Measurements from ENCODE around the gene PMEL.
A peak's percentile ranks its signal among the peaks of the same experiment; 100 is the strongest.
"Not testable (repeated sequence)": the region's sequence is repeated elsewhere in the genome, so short reads cannot be mapped to it uniquely, and the experiment has no call there.

PMEL gene

DNA sequence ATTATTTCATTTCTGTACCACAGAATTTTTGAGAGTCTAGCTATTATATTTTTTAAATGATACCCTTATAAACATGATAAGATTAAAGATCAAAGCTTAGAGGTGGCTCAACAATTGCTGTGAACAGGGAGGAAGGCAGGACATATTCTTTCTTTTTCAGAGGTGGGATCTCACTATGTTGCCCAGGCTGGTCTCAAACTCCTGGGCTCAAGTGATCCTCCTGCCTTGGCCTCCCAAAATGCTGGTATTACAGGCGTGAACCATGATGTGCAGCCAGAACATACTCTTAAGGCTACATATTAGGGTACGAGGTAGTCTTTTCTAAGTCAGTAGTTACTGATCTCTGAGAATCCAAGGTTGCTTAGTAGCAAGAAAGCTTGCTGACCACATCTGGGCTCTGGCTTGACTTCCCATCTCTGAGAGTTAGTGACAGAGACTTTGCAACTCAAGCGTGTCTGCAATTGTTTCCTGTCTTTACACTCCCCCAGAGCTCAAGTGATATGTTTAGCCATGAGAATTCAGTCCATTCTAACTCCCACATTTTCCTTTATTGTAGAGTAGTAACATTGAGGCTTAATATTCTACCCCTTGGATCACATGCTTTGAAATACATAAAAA lies 16.6 kb upstream of the PMEL start:
- DNase-seq, result no peak

DNA sequence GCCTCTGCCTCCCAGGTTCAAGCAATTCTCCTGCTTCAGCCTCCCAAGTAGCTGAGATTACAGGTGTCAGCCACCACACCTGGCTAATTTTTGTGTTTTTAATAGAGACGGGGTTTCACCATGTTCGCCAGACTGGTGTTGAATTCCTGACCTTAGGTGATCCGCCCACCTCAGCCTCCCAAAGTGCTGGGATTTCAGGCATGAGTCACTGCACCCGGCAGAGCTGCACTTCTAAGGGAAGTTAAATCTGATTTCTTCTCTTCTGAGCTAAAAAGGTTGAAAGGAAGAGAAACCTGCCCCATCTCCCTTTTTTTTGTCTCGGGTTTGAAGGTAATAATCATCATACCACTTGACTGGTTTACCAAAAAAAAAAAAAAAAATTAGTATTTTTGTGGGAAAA lies 16.0 kb upstream of the PMEL start:
- not testable (repeated sequence) for DNase-seq

DNA sequence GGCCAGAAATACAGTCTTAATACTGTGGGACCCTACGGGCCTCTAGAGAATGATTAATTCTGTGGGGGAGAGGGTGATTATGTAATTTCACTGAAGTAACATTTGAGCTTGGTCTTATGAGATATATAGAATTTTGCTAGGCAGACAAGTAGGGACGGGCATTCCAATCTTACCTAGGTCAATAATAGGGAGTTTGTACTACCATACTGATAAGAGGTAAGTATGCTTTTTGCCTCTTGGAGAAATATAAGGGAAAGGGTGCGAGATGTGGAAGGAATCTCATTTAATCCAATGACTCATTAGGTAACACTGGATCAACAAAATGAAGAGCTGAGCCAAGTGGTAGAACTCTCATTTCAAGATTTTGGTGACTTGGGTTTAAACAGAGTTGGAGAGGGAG lies 13.2 kb upstream of the PMEL start:
- DNase-seq, result no peak

DNA sequence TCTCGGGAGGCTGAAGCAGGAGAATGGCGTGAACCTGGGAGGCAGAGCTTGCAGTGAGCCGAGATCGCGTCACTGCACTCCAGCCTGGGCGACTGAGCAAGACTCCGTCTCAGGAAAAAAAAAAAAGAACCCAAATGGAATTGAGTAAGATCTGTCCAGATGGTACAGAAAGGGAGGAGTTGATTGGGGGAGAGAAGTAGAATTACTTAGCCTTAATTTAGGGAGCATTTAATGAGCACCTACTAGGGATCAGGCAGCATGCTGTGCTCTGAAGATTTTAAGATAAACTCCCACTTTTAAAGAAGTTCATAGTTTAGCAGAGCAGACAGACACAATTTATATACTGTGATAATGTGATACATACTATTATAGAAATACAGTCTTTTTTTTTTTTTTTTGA lies 12.6 kb upstream of the PMEL start:
- DNase-seq, result no peak

DNA sequence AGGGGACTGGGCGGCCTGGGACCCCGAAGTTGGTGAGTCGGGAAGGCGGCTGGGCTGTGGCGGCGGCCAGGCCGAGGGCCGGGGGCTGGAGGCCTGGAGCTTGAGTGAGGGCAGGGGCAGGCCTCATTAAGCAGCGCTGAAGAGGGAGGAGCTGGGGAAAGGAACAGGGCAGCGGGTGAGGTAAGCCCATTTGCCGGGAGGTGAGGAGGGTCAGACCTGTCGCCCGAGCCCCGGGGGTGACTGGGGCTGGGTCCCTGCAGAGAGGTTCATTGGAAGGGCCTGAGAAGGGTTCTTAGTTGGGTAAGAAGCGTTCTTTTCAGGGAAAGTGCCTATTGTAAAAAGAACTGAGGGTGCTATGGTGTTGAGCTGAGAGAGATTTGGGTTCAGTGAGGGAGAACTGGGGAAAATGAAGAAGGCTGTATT lies 8.5 kb upstream of the PMEL start:
- DNase-seq, result no peak

DNA sequence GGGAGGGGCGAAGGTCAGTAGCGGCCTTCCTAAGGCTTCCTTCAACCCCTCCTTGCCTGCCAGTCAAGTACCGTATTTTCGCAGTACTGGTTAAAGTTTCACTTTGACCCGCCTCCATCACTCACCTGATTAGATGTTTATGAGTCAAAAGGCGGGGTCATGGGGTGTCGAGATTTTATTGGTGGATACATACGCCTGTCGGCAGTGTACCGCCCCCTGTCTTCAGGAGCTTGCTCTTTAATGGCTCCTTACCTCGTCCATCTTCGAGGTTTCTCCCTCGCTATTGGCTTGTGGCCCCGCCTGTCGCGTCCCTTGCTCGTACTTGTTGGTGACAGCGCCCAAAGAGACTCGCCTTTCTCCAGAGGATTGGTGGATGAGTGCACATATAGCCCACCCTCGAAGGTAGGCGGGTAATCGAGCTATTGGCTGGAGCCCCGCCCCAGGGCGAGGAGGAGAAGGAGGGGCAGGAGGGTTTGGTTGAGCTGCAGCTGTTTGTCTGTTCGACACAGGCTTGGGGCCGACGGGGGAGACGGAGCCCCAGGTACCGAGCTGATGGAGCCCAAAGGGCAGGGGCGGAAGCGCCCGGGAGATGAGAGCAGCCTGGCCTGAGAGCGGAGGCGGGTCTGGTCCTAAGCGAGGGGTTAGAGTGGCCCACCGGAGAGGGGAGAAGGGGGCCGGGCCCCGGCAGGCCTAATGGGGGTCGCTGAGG lies 7.9 kb upstream of the PMEL start, which contains the start of gene RAB5B:
TSS of gene RAB5B (plus strand) at position 480 of the 709 bp plus-strand sequence. CDS start 12,883 bp downstream, outside the sequence.
- DNase-seq, result peak; percentile 85

DNA sequence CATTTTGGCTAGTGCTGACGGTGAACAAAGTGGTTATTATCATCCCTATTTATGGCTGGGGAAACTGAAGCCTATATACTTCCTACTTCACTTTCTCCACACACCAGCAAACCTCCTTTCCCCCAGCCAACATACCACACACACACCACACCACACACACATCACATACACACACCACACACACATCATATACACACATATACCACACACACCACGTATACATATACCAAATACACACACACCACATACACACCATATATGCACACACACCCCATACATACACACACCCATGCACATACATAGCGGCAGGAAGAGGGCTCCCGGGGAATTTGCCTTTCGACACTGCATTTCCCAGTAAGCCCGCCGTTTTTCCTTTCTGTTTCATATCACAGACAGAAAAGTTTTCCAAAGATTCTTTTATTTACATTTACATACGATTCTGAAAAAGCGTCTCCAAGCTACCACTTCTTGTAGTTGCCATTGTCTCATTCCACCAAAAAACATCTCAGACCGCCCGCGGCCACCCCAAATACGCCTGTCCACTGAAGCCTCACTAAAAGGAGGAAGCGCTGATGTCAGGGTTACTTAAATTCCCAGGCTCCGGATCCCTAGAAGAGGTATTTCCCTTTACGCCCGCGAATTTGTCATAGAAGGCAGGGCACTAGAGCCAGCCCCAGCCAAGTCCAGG lies 7.2 kb upstream of the PMEL start:
- DNase-seq, result no peak

DNA sequence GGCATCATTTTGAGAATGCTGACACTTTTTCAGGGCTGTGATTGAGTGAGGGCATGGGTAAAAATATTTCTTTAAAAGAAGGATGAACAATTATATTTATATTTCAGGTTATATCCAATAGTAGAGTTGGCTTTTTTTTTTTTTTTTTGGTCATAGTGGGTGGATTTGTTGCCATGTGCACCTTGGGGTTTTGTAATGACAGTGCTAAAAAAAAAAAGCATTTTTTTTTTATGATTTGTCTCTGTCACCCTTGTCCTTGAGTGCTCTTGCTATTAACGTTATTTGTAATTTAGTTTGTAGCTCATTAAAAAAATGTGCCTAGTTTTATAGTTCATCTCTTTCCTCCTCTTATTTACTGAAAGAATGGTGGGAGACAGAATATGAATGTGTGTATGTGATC lies 6.6 kb upstream of the PMEL start:
- no peak for DNase-seq

DNA sequence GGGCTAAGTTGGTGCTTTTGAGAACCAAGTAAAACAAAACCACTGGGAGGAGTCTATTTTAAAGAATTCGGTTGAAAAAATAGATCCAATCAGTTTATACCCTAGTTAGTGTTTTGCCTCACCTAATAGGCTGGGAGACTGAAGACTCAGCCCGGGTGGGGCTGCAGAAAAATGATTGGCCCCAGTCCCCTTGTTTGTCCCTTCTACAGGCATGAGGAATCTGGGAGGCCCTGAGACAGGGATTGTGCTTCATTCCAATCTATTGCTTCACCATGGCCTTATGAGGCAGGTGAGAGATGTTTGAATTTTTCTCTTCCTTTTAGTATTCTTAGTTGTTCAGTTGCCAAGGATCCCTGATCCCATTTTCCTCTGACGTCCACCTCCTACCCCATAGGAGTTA lies 6.2 kb upstream of the PMEL start:
- no peak for DNase-seq

DNA sequence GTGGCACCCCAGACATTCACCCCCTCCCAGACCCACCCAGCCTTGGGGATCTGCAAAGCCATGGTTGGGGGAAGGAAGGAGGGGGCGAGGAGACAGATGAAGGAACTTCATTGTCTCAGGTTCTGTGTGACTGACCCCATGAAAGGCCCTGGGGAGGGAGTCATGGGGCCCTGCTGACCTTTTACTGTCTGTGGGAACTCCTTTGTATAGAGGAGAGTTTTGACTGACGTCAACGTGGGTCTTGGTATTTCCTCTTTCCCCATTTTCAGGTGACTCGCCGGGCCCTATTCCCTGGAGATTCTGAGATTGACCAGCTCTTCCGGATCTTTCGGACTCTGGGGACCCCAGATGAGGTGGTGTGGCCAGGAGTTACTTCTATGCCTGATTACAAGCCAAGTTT lies 4.9 kb upstream of the PMEL start:
- no peak for DNase-seq

DNA sequence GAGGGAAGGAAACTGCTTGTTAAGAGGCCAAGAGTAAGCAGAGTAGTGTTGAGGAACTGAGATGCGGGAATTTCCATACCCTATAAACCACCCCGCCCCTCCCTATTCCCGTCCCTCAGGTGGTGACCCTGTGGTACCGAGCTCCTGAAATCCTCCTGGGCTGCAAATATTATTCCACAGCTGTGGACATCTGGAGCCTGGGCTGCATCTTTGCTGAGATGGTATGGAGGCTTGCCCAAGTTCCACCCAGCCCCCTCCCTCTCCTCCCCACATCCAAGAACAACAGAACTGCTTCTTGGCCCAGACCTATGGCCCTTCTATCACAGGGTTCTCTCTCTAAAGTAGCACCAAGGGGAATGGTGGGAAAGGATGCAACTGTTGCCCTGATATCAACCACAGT lies 3.5 kb upstream of the PMEL start:
- no peak for DNase-seq

DNA sequence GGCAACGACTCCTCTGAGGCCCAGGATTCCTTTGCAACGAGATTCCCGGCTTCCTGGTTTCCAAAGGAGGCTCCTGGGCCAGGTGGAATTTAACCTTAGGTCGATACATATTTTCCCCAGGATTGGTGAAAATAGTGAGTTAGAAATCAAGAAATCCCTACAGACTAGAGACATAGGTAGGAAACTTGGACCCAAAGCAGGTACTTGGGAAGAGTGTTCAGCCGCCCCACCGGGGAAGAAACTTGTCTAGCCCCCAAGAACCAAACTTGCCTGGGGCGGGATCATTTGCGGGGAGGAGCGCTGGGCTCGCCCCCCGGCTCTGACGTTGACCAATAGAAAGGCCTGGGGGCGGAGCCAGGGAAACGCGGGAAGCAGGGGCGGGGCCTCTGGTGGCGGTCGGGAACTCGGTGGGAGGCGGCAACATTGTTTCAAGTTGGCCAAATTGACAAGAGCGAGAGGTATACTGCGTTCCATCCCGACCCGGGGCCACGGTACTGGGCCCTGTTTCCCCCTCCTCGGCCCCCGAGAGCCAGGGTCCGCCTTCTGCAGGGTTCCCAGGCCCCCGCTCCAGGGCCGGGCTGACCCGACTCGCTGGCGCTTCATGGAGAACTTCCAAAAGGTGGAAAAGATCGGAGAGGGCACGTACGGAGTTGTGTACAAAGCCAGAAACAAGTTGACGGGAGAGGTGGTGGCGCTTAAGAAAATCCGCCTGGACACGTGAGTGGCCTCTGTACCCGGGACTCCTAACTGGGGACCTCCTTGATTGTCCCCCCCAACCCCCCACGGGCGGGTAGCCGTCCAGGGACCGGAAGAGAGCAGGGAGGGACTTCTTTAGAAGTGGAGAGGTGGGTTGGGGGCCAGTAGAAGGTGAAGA lies 803 bp upstream of the PMEL start, which contains the start of gene CDK2:
TSS of gene CDK2 (plus strand) at position 423 of the 874 bp plus-strand sequence. CDS start at position 602, 179 bp downstream.
- no peak for DNase-seq

DNA sequence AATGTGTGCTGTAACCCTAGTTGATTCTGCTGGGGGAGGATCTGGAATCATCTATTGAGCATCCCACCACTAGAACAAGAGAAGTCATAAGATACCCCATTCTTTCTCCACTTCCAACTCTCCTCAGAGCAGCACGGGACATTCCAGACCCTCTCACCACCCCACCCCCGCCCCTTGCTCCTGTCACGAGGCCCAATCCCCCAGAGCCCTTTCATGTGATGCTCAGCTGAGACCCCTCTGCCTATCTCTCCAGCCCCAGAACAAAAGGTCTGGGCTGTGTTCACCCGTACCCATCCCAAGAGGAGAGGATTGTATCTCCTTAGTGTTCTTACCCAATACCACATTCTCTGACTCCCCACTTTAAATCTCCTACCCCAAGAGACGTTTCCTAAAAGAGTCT lies 602 bp downstream of the PMEL start:
- DNase-seq, result no peak

DNA sequence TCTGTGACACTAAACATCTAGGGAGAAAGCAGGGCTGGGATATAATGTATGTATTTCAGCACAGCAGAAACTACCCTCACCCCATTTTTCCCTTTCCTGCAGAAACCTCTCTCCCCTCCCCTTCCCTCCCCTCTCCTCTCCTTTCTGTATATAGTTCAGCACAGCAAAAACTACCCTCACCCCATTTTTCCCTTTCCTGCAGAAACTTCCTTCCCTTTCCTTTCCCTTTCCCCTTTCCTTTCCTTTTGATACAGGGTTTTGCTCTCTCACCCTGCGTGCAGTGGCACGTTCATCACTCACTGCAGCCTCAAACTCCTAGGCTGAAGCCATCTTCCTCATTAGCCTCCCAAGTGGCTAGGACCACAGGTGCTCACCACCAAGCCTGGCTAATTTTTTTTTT lies 2.1 kb downstream of the PMEL start:
- DNase-seq, result no peak

DNA sequence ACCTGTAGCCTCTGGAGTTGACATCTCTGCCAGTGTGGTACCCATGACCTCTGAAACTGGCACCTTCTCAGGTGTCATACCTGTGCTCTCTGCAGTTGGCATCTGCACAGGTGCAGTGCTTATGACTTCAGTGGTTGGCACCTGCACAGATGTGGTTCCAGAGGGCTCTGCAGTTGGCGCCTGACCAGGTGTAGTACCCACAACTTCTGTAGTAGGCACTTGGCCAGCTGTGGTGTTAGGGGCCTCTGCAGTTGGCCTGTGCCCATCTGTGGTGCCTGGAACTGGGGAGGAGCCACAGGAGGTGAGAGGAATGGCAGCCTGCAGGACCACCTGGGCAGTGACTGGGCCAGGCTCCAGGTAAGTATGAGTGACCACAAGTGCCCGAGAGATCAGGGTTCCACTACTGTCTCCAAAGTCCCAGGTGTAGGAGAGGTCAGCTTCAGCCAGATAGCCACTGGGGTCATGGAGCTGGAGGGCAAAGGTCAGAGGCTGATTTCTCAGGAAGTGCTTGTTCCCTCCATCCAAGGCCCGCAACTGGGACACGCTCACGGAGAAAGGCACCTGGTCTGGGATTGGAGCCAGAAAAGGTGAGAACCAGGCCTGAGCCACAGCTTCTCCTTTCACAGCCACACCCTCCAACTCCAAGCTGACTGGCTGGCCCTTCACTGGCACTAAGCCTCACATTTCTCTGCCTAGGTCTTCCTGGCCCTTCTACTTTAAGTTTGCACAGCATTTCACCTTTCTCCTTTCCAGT lies 8.6 kb downstream of the PMEL start:
- DNase-seq, result no peak

DNA sequence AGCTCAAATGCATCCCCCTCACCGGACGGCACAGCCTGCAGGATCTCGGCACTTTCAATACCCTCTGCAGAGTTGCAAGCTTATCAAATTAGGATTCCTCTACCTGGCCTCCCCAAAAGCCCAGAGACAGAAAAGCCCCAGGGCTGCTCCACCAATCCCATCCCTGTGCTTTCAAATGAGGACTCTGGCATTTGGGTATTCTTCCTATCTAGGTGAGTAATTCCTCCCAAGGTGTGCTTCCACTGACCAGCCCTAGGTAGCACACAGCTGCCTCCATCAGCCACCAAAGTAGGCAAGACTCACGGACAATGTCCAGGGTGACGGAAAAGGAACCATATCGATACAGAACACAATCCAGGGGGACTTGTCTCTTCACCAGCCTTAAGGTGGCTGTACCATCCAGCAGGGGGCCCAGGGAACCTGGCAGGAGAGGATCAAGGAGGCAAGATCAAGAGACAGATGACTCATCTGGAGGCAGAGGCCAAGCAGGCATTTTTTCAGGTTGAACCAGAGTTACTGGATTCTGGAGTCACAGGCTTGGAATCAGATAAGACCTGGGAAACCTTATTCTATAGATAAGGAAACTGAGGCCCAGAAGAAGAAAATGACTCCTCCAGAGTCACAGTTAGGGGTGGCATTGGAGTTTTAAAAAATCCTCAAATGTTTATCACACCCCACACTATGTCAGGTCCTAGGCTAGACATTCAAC lies 9.9 kb downstream of the PMEL start:
- DNase-seq, result no peak

DNA sequence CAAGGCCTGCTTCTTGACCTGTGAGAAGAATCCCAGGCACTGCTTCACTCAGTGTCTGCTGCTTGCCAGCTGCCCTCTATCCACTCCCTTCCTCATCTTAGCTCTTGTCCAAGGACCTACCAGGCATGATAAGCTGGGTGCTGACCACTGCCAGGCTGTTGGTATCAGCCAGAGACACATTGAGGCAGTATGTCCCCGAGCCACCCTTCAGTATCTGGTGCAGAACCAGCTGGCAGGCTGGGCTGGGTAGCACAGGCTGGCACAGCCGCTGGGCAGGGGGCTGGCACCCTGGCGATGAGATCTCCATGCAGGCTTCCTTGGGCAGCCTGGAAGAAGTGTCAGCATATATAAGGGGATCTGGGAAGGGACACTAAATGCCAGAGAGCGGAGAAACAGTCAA lies 10.5 kb downstream of the PMEL start:
- DNase-seq, result no peak

DNA sequence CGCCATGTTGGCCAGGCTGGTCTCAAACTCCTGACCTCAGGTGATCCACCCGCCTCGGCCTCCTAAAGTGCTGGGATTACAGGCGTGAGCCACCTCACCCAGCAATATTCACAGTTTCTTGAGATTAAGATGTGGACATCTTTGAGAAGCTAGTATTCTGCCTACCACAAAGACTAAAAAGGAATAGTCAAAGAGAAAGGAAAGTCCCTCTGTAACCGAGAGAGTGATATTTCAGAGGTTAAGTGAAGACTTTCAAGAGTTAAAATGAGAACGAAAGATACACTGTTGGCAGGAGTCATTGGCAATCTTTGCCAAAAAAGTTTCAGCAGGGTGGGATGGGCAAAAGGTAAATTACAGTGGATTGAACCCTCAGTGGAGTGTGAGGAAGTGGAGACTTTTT lies 19.3 kb downstream of the PMEL start:
- no peak for DNase-seq

DNA sequence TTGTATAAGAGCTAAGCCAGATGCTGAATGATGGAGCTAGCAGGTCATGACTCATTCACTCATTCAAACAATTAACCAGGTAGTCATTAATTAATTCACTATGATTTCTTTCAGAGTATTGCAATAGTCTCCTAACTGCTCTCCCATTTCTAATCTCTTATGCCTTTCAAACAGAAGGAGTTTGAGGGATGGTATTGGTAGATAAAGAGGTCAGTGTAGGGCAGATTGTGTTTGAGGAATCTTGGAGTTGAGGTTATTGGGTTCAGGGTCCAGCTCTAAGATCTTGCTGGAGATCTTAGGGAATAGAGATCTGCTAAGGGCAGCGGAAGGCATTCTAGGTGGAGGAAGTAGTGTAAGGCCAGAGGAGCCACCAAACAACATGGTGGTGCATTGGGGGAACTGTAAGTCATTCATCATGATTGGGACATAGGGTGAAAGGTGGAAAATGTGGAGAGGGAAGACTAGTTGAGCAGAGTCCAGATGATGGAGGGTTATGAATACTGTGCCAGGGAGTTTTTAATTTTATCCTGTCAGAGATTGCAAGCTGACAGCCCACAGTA lies 23.2 kb downstream of the PMEL start:
- no peak for DNase-seq

DNA sequence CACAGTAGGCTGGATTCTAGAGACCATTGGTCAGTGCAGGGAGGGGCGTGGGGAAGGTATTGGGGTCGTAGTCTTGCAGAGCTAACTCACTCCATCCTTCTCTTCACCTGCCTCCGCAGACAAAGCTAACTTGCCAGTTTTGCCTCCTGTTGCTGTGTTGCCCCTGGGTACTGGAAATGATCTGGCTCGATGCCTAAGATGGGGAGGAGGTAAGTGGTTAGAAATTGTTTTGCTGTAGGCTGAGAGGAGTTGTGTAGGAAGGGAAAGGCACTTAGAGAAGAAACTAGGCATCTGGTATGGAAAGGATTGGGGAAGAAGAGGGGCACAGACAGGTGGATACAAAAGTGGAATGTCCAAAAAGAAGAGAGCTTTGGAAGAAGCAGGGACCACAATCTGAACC lies 23.8 kb downstream of the PMEL start:
- DNase-seq, result no peak

DNA sequence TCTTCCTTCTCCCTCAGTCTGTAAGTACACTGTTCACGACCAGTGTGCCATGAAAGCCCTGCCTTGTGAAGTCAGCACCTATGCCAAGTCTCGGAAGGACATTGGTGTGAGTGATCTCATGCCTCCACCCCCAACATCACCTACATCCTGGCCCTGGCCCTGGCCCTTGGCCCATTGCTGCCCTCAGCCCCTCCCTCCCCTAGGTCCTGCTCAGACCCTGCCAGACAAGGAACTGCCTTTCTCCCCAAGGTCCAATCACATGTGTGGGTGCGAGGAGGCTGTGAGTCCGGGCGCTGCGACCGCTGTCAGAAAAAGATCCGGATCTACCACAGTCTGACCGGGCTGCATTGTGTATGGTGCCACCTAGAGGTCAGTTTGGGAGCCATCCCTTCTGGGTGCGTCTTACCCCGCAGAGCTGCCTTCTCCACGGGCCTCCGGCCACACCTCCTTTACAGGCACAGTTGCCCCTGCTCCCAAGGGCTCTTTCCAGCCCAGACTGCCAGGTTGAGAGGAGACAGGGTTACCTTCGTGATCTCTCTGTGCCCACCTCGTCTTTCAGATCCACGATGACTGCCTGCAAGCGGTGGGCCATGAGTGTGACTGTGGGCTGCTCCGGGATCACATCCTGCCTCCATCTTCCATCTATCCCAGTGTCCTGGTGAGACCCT lies 25.6 kb downstream of the PMEL start:
- DNase-seq, result no peak
